Measurements from ENCODE around the gene LONP2. TPM values are rescaled to one million over a fixed set of nuclear protein-coding genes. Genes with fewer than 3 reads are reported as not detected.

The LONP2 gene
- total and polyA plus RNA-seq, 2 of the 13 experiments (the other 11 are each of a cell fraction or from before 2014, with no cell fraction given), result 39.2 to 63.3 TPM

- TF ChIP-seq POLR2AphosphoS2 (IDR thresholded peaks at IDR 0.05; ENCODE audit: low read depth, low read length) (no peak), DPF2 (CRISPR knock-in tag; IDR thresholded peaks at IDR 0.05; ENCODE audit: borderline replicate concordance, low read depth) (peak; percentile 65; the same call in 1 of the 2 replicates), GLMP (CRISPR knock-in tag; IDR thresholded peaks at IDR 0.05; ENCODE audit: borderline replicate concordance) (no peak), ZXDC (CRISPR knock-in tag; IDR thresholded peaks at IDR 0.05) (no peak), ZNF720 (CRISPR knock-in tag; IDR thresholded peaks at IDR 0.05) (no peak), ZNF546 (CRISPR knock-in tag; conservative IDR thresholded peaks at IDR 0.05) (no peak), ZBTB3 (CRISPR knock-in tag; IDR thresholded peaks at IDR 0.05; ENCODE audit: borderline replicate concordance, low read depth) (no peak), ZFP62 (CRISPR knock-in tag; IDR thresholded peaks at IDR 0.05) (no peak), ZNF674 (CRISPR knock-in tag; IDR thresholded peaks at IDR 0.05; ENCODE audit: low read depth) (no peak), GPN1 (CRISPR knock-in tag; IDR thresholded peaks at IDR 0.05; ENCODE audit: borderline replicate concordance) (no peak), ZBTB42 (CRISPR knock-in tag; IDR thresholded peaks at IDR 0.05) (no peak), AHDC1 (CRISPR knock-in tag; IDR thresholded peaks at IDR 0.05; ENCODE audit: borderline replicate concordance) (no peak; the same call in 1 of the 2 replicates), PAXIP1 (CRISPR knock-in tag; conservative IDR thresholded peaks at IDR 0.05) (peak; percentile 78)
Observed at GRCh38 chr16:48206594-48207242, 37.4 kb upstream of the LONP2 start (continued).
